GM23248 (cell line): Measurements from ENCODE around the gene HOXA1. TPM values are rescaled to one million over a fixed set of nuclear protein-coding genes. Genes with fewer than 3 reads are reported as not detected.

Source experiments
- DNase-seq: peaks from one replicate; pipeline ENCODE4 v3.0.0-alpha.2; 2015
- H2AFZ ChIP-seq: fragments of 200-600 bp; sonication (generic); 2 replicates; pipeline ENCODE4 v1.6.1; 2016; ENCODE audit warnings: antibody characterized with exemption
- H3F3A ChIP-seq: fragments of 200-600 bp; sonication (generic); 2 replicates; pipeline ENCODE4 v1.6.1; 2016; ENCODE audit warnings: mild to moderate bottlenecking, antibody characterized with exemption, mixed run types; ENCODE audit not compliant: insufficient read depth
- H3K27ac ChIP-seq: fragments of 200-600 bp; sonication (generic); 2 replicates; pipeline ENCODE4 v1.5.1; 2016; ENCODE audit warnings: mild to moderate bottlenecking
- H3K27me3 ChIP-seq: fragments of 200-600 bp; sonication (generic); replicated peaks from 2 replicates; pipeline ENCODE4 v1.6.1; 2016; ENCODE audit warnings: mild to moderate bottlenecking; ENCODE audit not compliant: insufficient read depth
- H3K36me3 ChIP-seq: fragments of 200-600 bp; sonication (generic); 2 replicates; pipeline ENCODE4 v1.6.1; 2016; ENCODE audit warnings: low read depth, mild to moderate bottlenecking
- H3K4me1 ChIP-seq: fragments of 200-600 bp; sonication (generic); 2 replicates; pipeline ENCODE4 v1.6.1; 2016; ENCODE audit warnings: mild to moderate bottlenecking; ENCODE audit not compliant: insufficient read depth
- H3K4me2 ChIP-seq: fragments of 200-600 bp; sonication (generic); one replicate; pipeline ENCODE4 v1.6.1; 2016; ENCODE audit warnings: mild to moderate bottlenecking; ENCODE audit not compliant: unreplicated experiment
- H3K4me3 ChIP-seq: fragments of 200-600 bp; sonication (generic); 2 replicates; pipeline ENCODE4 v1.5.1; 2016; ENCODE audit warnings: mild to moderate bottlenecking
- H3K79me2 ChIP-seq: fragments of 200-600 bp; sonication (generic); 2 replicates; pipeline ENCODE4 v1.6.1; 2016; ENCODE audit warnings: mild to moderate bottlenecking; ENCODE audit not compliant: insufficient read depth
- H3K9ac ChIP-seq: fragments of 200-600 bp; sonication (generic); 2 replicates; pipeline ENCODE4 v1.6.1; 2016; ENCODE audit warnings: mild to moderate bottlenecking
- H3K9me2 ChIP-seq: fragments of 200-600 bp; sonication (generic); 2 replicates; pipeline ENCODE4 v1.6.1; 2016; ENCODE audit warnings: mixed run types, mild to moderate bottlenecking, moderate library complexity; ENCODE audit not compliant: insufficient read depth
- H3K9me3 ChIP-seq: fragments of 200-600 bp; sonication (generic); one replicate; pipeline ENCODE4 v1.6.1; 2017; ENCODE audit warnings: low read depth
- H4K20me1 ChIP-seq: fragments of 200-600 bp; sonication (generic); 2 replicates; pipeline ENCODE4 v1.6.0; 2016; ENCODE audit not compliant: insufficient read depth
- EZH2 ChIP-seq: fragments of 200-600 bp; sonication (generic); IDR thresholded peaks from 2 replicates; pipeline ENCODE4 v1.6.1; 2018; ENCODE audit warnings: antibody characterized with exemption, mild to moderate bottlenecking; ENCODE audit not compliant: insufficient read depth, poor library complexity, severe bottlenecking
- EZH2phosphoT487 ChIP-seq: fragments of 200-600 bp; sonication (generic); IDR thresholded peaks from 2 replicates; pipeline ENCODE4 v1.6.1; 2018; ENCODE audit warnings: antibody characterized with exemption, moderate library complexity, mild to moderate bottlenecking, low read depth; ENCODE audit not compliant: insufficient read depth
- WGBS, 2 experiments: methylation state at CpG; one replicate each; pipeline ENCODE4 v1.1.6; 2015 to 2017; ENCODE audit warnings: low lambda C conversion rate in 2 of 2, low coverage in 1 of 2; ENCODE audit errors: missing lambda C conversion rate in 2 of 2; 5-methylcytosine and 5-hydroxymethylcytosine counted together
- in situ Hi-C: fragments of 300-500 bp; cut with MboI; formaldehyde crosslinking; loops from 2 replicates; pipeline ENCODE4 v1.15.0; 2020
- polyA plus RNA-seq: library from polyadenylated mRNA; unstranded; fragments of >200 nt; fragmentation: Nextera tagmentation; extraction: Ambion mirVana; gene quantifications from 2 replicates; pipeline ENCODE4 v1.2.1, GENCODE V29; 2016
- total RNA-seq: library from RNA; depleted of rRNA; stranded (reverse); fragments of >200 nt; shearing (Covaris generic); gene quantifications from 2 replicates; pipeline ENCODE4 v1.2.3, GENCODE V29; 2014

The HOXA1 gene
- total and polyA plus RNA-seq, 2 experiments from 2014 or later, result 0.97 to 1.8 TPM

DNA sequence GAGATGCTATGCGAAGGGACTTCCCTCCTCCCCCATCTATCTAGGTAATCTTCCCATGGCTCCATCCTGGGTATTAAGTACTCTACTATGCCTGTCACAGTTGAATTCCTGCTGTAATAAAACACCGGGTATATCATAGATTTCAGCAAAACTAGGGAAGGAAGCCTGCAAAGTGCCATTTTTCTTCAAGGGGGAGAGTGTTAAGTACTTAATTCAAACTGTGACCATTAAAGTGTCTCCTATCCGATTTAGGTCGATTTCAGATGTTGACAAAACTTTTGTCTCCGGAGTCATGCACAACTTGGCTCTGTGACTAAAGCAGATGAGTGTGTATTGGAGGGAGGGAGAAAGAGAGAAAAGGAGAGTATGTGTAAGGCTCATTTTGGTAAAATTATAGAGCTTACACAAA is 30.2 kb upstream of the HOXA1 start:
- Histone ChIP-seq H2AFZ (no peak overlapping the region), H3F3A (no peaks in the 10 kb centered on the region), H3K27me3 (no peaks in the 10 kb centered on the region), H3K36me3 (no peaks in the 10 kb centered on the region), H3K9ac (no peak overlapping the region), H3K4me2 (no peak overlapping the region), H3K27ac (no peak overlapping the region), H3K9me3 (no peaks in the 10 kb centered on the region), H3K4me3 (no peak overlapping the region), H3K9me2 (no peaks in the 10 kb centered on the region), H3K79me2 (peaks cover 18% of the 10 kb centered on the region), H3K4me1 (no peaks in the 10 kb centered on the region), H4K20me1 (no peaks in the 10 kb centered on the region)
- WGBS, 2 experiments, result 75 to 76% methylated on average over 5 of the region's 5 CpGs
- DNase-seq, result no peak
- in situ Hi-C loops, result no loop called here
- no peak for TF ChIP-seq EZH2
- no peak for TF ChIP-seq EZH2phosphoT487

DNA sequence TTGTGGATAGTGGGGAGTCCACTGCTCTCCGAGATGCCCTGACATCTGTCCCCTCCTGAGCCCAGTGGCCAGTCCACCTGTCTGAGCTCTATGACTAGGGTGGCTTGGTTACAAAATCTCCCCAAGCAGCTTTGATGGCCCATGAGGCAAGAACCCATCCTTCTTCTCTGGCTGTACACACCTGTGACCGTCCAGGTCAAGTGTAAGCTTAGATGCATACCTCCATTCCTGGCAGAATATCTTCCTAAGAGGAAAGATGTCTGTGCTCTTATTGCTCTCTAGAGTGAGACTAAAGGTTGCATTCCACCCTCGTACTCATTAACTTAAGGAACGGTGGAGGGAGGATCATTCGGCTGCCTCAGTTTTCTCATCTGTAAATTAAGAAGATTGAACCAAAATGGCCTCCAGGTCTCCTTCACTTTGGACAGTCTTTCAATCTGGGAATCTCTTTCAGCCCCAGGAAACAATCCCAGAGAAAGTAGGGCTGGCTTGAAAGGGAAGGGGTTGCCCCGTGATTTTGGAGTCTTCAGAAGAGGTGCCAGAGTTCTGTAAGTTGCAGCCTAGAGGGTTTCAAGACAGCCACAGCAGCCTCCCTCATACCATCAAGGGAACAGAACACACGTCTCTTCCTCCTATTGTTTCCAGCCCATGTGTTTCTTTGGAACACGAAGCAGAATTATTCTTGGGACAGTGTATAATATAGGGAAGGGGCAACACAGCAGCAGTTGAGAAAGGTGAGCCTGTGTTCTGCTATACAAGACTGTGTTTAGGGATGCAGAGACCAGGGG is 29.3 kb upstream of the HOXA1 start:
- H3K9me3 ChIP-seq, result no peaks in the 10 kb centered on the region
- H4K20me1 ChIP-seq, result no peaks in the 10 kb centered on the region
- no peak for TF ChIP-seq EZH2phosphoT487
- no peak for TF ChIP-seq EZH2
- H2AFZ ChIP-seq, result no peak overlapping the region
- no peak overlapping the region for H3K27ac ChIP-seq
- H3K36me3 ChIP-seq, result no peaks in the 10 kb centered on the region
- no peak overlapping the region for H3K4me2 ChIP-seq
- in situ Hi-C loops, result no loop called here
- H3K79me2 ChIP-seq, result peaks cover 18% of the 10 kb centered on the region
- no peak overlapping the region for H3K4me3 ChIP-seq
- H3K4me1 ChIP-seq, result no peaks in the 10 kb centered on the region
- H3F3A ChIP-seq, result no peaks in the 10 kb centered on the region
- no peaks in the 10 kb centered on the region for H3K9me2 ChIP-seq
- no peak overlapping the region for H3K9ac ChIP-seq
- no peak for DNase-seq
- no peaks in the 10 kb centered on the region for H3K27me3 ChIP-seq
- WGBS, 2 experiments, result 83% methylated on average over 8 of the region's 8 CpGs

DNA sequence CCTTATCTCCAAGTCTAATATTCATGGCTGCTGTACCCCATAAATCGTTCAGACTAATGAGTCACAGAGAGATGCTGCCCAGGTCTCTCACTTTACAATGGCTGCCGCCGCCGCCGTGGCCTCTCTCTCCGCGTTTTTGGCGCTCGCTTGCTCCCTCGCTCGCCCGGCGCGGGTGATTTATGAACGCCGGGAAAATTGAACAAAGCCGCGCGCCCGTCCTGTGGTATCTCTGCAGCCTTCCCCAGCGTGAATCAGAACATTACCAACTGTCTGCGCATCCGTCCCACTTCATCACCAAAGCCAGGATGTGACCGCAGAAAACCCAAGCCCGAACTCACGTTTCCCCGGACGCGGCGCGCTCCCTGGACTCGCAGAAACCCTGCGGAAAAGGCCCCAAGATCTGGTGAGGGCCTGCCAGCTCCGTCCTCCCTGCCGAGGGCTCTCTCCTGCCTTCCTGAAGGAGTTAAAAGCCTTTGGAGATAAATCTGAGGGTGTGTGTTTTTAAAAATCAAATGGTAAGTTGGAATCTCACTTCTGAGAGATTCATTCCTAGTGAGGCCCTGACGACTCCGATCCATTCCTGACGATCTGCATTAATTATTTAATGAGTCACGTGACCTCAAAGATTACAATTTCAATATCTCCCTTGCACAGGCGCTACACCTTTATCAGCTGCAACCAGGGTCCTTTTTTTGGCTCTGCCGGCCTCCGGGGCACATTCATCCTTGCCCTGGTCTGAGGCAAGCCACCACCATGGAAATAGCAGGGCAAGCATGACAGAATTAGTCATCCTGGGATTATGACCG is 28.5 kb upstream of the HOXA1 start:
- in situ Hi-C loops, result no loop called here
- H3K79me2 ChIP-seq, result peaks cover 11% of the 10 kb centered on the region
- TF ChIP-seq EZH2phosphoT487, result no peak
- TF ChIP-seq EZH2, result no peak

DNA sequence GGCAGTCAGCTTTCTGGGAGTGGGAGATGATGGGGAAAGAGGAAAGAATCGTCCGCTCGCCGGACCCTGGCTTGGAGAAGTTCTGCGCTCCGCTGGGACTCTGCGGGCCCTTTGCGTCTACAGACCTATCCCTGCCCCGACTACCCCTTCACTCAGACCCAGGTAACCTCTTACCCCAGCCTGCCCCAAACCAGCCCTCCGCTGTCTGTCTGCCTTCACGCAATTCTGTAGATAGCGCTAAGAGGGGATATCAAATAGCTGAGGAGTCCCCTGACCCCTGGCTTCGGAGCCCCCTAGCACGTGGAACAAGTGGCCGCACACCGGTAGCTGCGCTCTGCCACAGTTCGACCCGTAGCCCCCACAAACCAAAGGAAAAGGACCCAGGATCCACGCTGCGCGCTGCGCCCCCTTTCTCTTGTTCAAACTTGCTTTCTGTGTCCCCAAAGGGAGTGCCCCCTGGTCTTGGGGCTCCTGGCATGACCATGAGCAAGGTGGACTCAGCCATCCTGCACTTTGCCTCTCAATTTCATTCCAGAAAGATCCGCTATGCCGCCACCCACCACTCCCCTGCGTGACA is 27.8 kb upstream of the HOXA1 start:
- H3F3A ChIP-seq, result no peaks in the 10 kb centered on the region
- H3K27me3 ChIP-seq, result no peaks in the 10 kb centered on the region
- peaks cover 10% of the 10 kb centered on the region for H3K79me2 ChIP-seq
- no peaks in the 10 kb centered on the region for H3K4me1 ChIP-seq
- TF ChIP-seq EZH2phosphoT487 (no peak), EZH2 (no peak)
- in situ Hi-C loops, result no loop called here
- no peak overlapping the region for H3K9ac ChIP-seq
- no peaks in the 10 kb centered on the region for H3K36me3 ChIP-seq
- H3K4me3 ChIP-seq, result no peak overlapping the region
- H3K9me2 ChIP-seq, result no peaks in the 10 kb centered on the region
- 91 to 93% methylated on average over 22 to 26 of the region's 26 CpGs for WGBS, 2 experiments
- H3K9me3 ChIP-seq, result no peaks in the 10 kb centered on the region
- H2AFZ ChIP-seq, result no peak overlapping the region
- H3K4me2 ChIP-seq, result no peak overlapping the region
- H3K27ac ChIP-seq, result no peak overlapping the region
- no peaks in the 10 kb centered on the region for H4K20me1 ChIP-seq
- no peak for DNase-seq

More for the DNA sequence above, 28.5 kb upstream of the HOXA1 start:
- H3K4me1 ChIP-seq, result no peaks in the 10 kb centered on the region
- H4K20me1 ChIP-seq, result no peaks in the 10 kb centered on the region
- H3K36me3 ChIP-seq, result no peaks in the 10 kb centered on the region
- H3K4me3 ChIP-seq, result no peak overlapping the region
- H3K27me3 ChIP-seq, result no peaks in the 10 kb centered on the region
- no peaks in the 10 kb centered on the region for H3K9me3 ChIP-seq
- H3K4me2 ChIP-seq, result no peak overlapping the region
- no peaks in the 10 kb centered on the region for H3K9me2 ChIP-seq
- H3K27ac ChIP-seq, result no peak overlapping the region
- H2AFZ ChIP-seq, result no peak overlapping the region
- DNase-seq, result no peak
- no peaks in the 10 kb centered on the region for H3F3A ChIP-seq
- WGBS, 2 experiments, result 89% methylated on average over 42 to 43 of the region's 43 CpGs
- H3K9ac ChIP-seq, result no peak overlapping the region
